PC-3 (cell line): ENCODE results near the gene ANKUB1. TPM values are rescaled to one million over a fixed set of nuclear protein-coding genes. Genes with fewer than 3 reads are reported as not detected.

ENCODE experiments used
- ATAC-seq: fragments of 200-7000 bp; cut with Tn5 transposase; 2 replicates; pipeline ENCODE4 v1.9.1; 2020; ENCODE audit warnings: mild to moderate bottlenecking, moderate library complexity
- BruUV-seq: library from RNA; stranded (reverse); fragments of 400-500 nt; replicated peaks from 2 replicates; lab custom pipeline; 2021; lab: Mats Ljungman, UMichigan
- CTCF ChIA-PET: fragments of 300-600 bp; sonication (Branson Sonifier 250); formaldehyde crosslinking; loops from one replicate; lab custom pipeline; 2022; ENCODE audit warnings: antibody characterized with exemption; lab: Charles Lee
- POLR2A ChIA-PET: fragments of 300-600 bp; sonication (Branson Sonifier 250); formaldehyde crosslinking; loops from one replicate; lab custom pipeline; 2022; ENCODE audit warnings: antibody characterized with exemption; ENCODE audit not compliant: unreplicated experiment; lab: Charles Lee
- DNase-seq: peaks from one replicate; pipeline ENCODE4 v3.0.0-alpha.2; 2015
- H2AFZ ChIP-seq: fragments of 300-600 bp; sonication (generic); 2 replicates; pipeline ENCODE4 v1.6.0; 2016; ENCODE audit warnings: antibody characterized with exemption, low read length
- H3F3A ChIP-seq: fragments of 300-600 bp; sonication (generic); one replicate; pipeline ENCODE4 v1.6.0; 2017; ENCODE audit warnings: antibody characterized with exemption, low read length, control low read depth, mild to moderate bottlenecking; ENCODE audit not compliant: unreplicated experiment
- H3K27ac ChIP-seq: fragments of 300-600 bp; sonication (generic); 2 replicates; pipeline ENCODE4 v1.5.1; 2016; ENCODE audit warnings: mild to moderate bottlenecking, low read length
- H3K27me3 ChIP-seq: fragments of 300-600 bp; sonication (generic); 2 replicates; pipeline ENCODE4 v1.6.1; 2016; ENCODE audit warnings: low read length, mixed read lengths
- H3K36me3 ChIP-seq: fragments of 300-600 bp; sonication (generic); 2 replicates; pipeline ENCODE4 v1.6.1; 2016; ENCODE audit warnings: low read depth, mixed run types, low read length, mixed read lengths
- H3K4me1 ChIP-seq: fragments of 300-600 bp; sonication (generic); 2 replicates; pipeline ENCODE4 v1.5.1; 2016; ENCODE audit warnings: low read length; ENCODE audit not compliant: insufficient read depth
- H3K4me2 ChIP-seq: fragments of 300-600 bp; sonication (generic); 2 replicates; pipeline ENCODE4 v1.6.0; 2016; ENCODE audit warnings: low read length
- H3K4me3 ChIP-seq: fragments of 300-600 bp; sonication (generic); 2 replicates; pipeline ENCODE4 v1.5.1; 2016; ENCODE audit warnings: mild to moderate bottlenecking, low read length, mixed read lengths
- H3K79me2 ChIP-seq: fragments of 300-600 bp; sonication (generic); 2 replicates; pipeline ENCODE4 v1.6.1; 2017; ENCODE audit warnings: low read length, mixed read lengths
- H3K9ac ChIP-seq: fragments of 300-600 bp; sonication (generic); 2 replicates; pipeline ENCODE4 v1.6.0; 2016; ENCODE audit warnings: mild to moderate bottlenecking, low read length
- H3K9me2 ChIP-seq: fragments of 300-600 bp; sonication (generic); replicated peaks from 2 replicates; pipeline ENCODE4 v1.6.1; 2016; ENCODE audit warnings: mixed run types, low read length, mixed read lengths
- H3K9me3 ChIP-seq: fragments of 300-600 bp; sonication (generic); 2 replicates; pipeline ENCODE4 v1.6.1; 2016; ENCODE audit warnings: low read length, mixed read lengths
- H4K20me1 ChIP-seq: fragments of 300-600 bp; sonication (generic); 2 replicates; pipeline ENCODE4 v1.6.1; 2016; ENCODE audit warnings: low read length, mixed read lengths
- CTCF ChIP-seq: fragments of 300-600 bp; sonication (generic); conservative IDR thresholded peaks from 2 replicates; pipeline ENCODE4 v1.5.1; 2017; ENCODE audit warnings: antibody characterized with exemption, low read depth, mild to moderate bottlenecking, low read length
- EZH2 ChIP-seq: fragments of 300-600 bp; sonication (generic); IDR thresholded peaks from one replicate; pipeline ENCODE4 v1.6.1; 2017; ENCODE audit warnings: antibody characterized with exemption, mild to moderate bottlenecking, low read length; ENCODE audit not compliant: unreplicated experiment
- EZH2phosphoT487 ChIP-seq: fragments of 300-600 bp; sonication (generic); IDR thresholded peaks from 2 replicates; pipeline ENCODE4 v1.6.1; 2018; ENCODE audit warnings: mild to moderate bottlenecking, antibody characterized with exemption, low read length, borderline replicate concordance
- intact Hi-C: fragments of 100-400 bp; cut with micrococcal nuclease; formaldehyde crosslinking; loops from 2 replicates; pipeline ENCODE4 v1.9.0; 2023
- total RNA-seq: library from RNA; depleted of rRNA; stranded (reverse); fragments of >200 nt; gene quantifications from 2 replicates; pipeline ENCODE4 v1.2.3, GENCODE V29; 2014

Gene ANKUB1
- total RNA-seq, 1 experiment from 2014 or later = not detected

GRCh38 chr3:149770246-149770645 is 22.1 kb downstream of the ANKUB1 start:
- no peaks in the 10 kb centered on the region for H3K36me3 ChIP-seq

GRCh38 chr3:149768704-149769103 is 23.6 kb downstream of the ANKUB1 start:
- H3K4me2 ChIP-seq = no peak overlapping the region
- ChIA-PET CTCF (interaction anchor here (0.5 to 1.1 kb wide), 3 partner anchors 39 to 274 kb away, joined by 3 read pairs; no protein-coding TSS in a partner anchor), POLR2A (no interaction called here)
- H3K4me3 ChIP-seq = no peak overlapping the region
- H3F3A ChIP-seq = no peaks in the 10 kb centered on the region
- DNase-seq (no peak), ATAC-seq (no peak)
- no peaks in the 10 kb centered on the region for H3K9me2 ChIP-seq
- no peak overlapping the region for H3K9ac ChIP-seq
- no peak overlapping the region for H2AFZ ChIP-seq
- TF ChIP-seq CTCF = no peak
- TF ChIP-seq EZH2phosphoT487 = no peak
- TF ChIP-seq EZH2 = no peak
- H3K79me2 ChIP-seq = no peaks in the 10 kb centered on the region
- no peaks in the 10 kb centered on the region for H3K9me3 ChIP-seq
- no peaks in the 10 kb centered on the region for H3K36me3 ChIP-seq
- 0 out of 2 replicates have a peak, but pooled peaks cover 4% of the 10 kb centered on the region for H3K27me3 ChIP-seq
- H3K4me1 ChIP-seq = no peaks in the 10 kb centered on the region
- no peak overlapping the region for H3K27ac ChIP-seq
- no TSS peak for BruUV-seq
- intact Hi-C loops = no loop called here
- no peaks in the 10 kb centered on the region for H4K20me1 ChIP-seq

More at GRCh38 chr3:149770246-149770645, 22.1 kb downstream of the ANKUB1 start:
- H3K9me3 ChIP-seq = no peaks in the 10 kb centered on the region
- H3K4me3 ChIP-seq = no peak overlapping the region
- intact Hi-C loops = loop anchor here (5.0 kb wide), 1 partner anchor 258 kb away; no protein-coding TSS in a partner anchor
- H3K9ac ChIP-seq = no peak overlapping the region
- no peaks in the 10 kb centered on the region for H3F3A ChIP-seq
- H3K79me2 ChIP-seq = no peaks in the 10 kb centered on the region
- no peak overlapping the region for H2AFZ ChIP-seq
- ChIA-PET POLR2A (interaction anchor here (0.6 kb wide), 1 partner anchor 498 kb away, joined by 3 read pairs; no protein-coding TSS in a partner anchor), CTCF (no interaction called here)
- DNase-seq (no peak), ATAC-seq (no peak)
- H3K4me1 ChIP-seq = no peaks in the 10 kb centered on the region
- H3K4me2 ChIP-seq = no peak overlapping the region
- TF ChIP-seq CTCF (peak; percentile 42), EZH2phosphoT487 (no peak)
- no peaks in the 10 kb centered on the region for H3K27me3 ChIP-seq
- no peaks in the 10 kb centered on the region for H4K20me1 ChIP-seq
- no peaks in the 10 kb centered on the region for H3K9me2 ChIP-seq
- no peak overlapping the region for H3K27ac ChIP-seq
- BruUV-seq = no TSS peak

GRCh38 chr3:149767720-149768119 is 24.6 kb downstream of the ANKUB1 start:
- no peaks in the 10 kb centered on the region for H3K79me2 ChIP-seq
- no peak overlapping the region for H3K4me2 ChIP-seq
- no peaks in the 10 kb centered on the region for H4K20me1 ChIP-seq
- H3K9me3 ChIP-seq = no peaks in the 10 kb centered on the region
- ATAC-seq (no peak), DNase-seq (no peak)
- H3F3A ChIP-seq = no peaks in the 10 kb centered on the region
- H3K27ac ChIP-seq = no peak overlapping the region
- no TSS peak for BruUV-seq
- TF ChIP-seq CTCF = no peak
- no peak for TF ChIP-seq EZH2
- no peak for TF ChIP-seq EZH2phosphoT487
- no peak overlapping the region for H3K4me3 ChIP-seq
- H3K4me1 ChIP-seq = no peaks in the 10 kb centered on the region
- CTCF ChIA-PET = interaction anchor here (0.5 to 3.4 kb wide), 3 partner anchors 40 to 255 kb away, joined by 10 to 101 read pairs (median 11); no protein-coding TSS in a partner anchor
- no peaks in the 10 kb centered on the region for H3K36me3 ChIP-seq
- H2AFZ ChIP-seq = no peak overlapping the region
- H3K27me3 ChIP-seq = 0 out of 2 replicates have a peak, but pooled peaks cover 4% of the 10 kb centered on the region
- H3K9ac ChIP-seq = no peak overlapping the region
- H3K9me2 ChIP-seq = no peaks in the 10 kb centered on the region
- POLR2A ChIA-PET = interaction anchor here (0.7 kb wide), 1 partner anchor 39 kb away, joined by 5 read pairs; no protein-coding TSS in a partner anchor
- intact Hi-C loops = loop anchor here (2.0 kb wide), 1 partner anchor 135 kb away; no protein-coding TSS in a partner anchor
